ENCODE data around the gene CD59.

The CD59 gene

GRCh38 chr11:33736148-33736812, at the start of gene CD59:
Gene CD59 (minus strand): TSS chr11:33736423. CDS start chr11:33722445, 13,978 bp downstream.
- DNase-seq = no peak

GRCh38 chr11:33785609-33786008, 49.4 kb upstream of the CD59 start:
- DNase-seq = no peak

- DNase-seq = no peak
Measured at GRCh38 chr11:33779849-33780528, 43.8 kb upstream of the CD59 start.

- DNase-seq = peak; percentile 37
Measured at GRCh38 chr11:33778675-33779074, 42.5 kb upstream of the CD59 start.

- DNase-seq = no peak
Measured at GRCh38 chr11:33777906-33778305, 41.7 kb upstream of the CD59 start.

GRCh38 chr11:33775832-33776470, 39.7 kb upstream of the CD59 start:
- DNase-seq = no peak

GRCh38 chr11:33775467-33775807, 39.2 kb upstream of the CD59 start:
- DNase-seq = no peak

- no peak for DNase-seq
Measured at GRCh38 chr11:33774736-33775466, 38.7 kb upstream of the CD59 start.

- DNase-seq = peak; percentile 46
Measured at GRCh38 chr11:33773987-33774735, 37.9 kb upstream of the CD59 start, which contains the start of gene FBXO3. Gene FBXO3 (minus strand): TSS chr11:33774520. CDS start chr11:33774497, 23 bp downstream.

- DNase-seq = no peak
Measured at GRCh38 chr11:33773404-33773986, 37.3 kb upstream of the CD59 start.

GRCh38 chr11:33772870-33773269, 36.6 kb upstream of the CD59 start:
- no peak for DNase-seq

GRCh38 chr11:33772300-33772699, 36.1 kb upstream of the CD59 start:
- no peak for DNase-seq

- no peak for DNase-seq
Measured at GRCh38 chr11:33770236-33770635, 34.0 kb upstream of the CD59 start.

GRCh38 chr11:33769542-33769941, 33.3 kb upstream of the CD59 start:
- DNase-seq = no peak

- no peak for DNase-seq
Measured at GRCh38 chr11:33767624-33768023, 31.4 kb upstream of the CD59 start.

GRCh38 chr11:33766085-33766484, 29.9 kb upstream of the CD59 start:
- DNase-seq = no peak

GRCh38 chr11:33761471-33761870, 25.2 kb upstream of the CD59 start:
- no peak for DNase-seq

- no peak for DNase-seq
Measured at GRCh38 chr11:33753304-33753967, 17.2 kb upstream of the CD59 start.

- no peak for DNase-seq
Measured at GRCh38 chr11:33751878-33752277, 15.7 kb upstream of the CD59 start.

GRCh38 chr11:33747979-33748378, 11.8 kb upstream of the CD59 start:
- no peak for DNase-seq

- DNase-seq = no peak
Measured at GRCh38 chr11:33743291-33743690, 7.1 kb upstream of the CD59 start.

Data from NCI-H187 treated with DMSO at 0.1 percent for 48 hours (cell line).